Activated CD4-positive, CD25-positive, alpha-beta regulatory T cell (primary cell): ENCODE data around the gene NXPH1.

Experiments used
- DNase-seq, 4 experiments: peaks; one replicate each; lab custom pipeline; 2025; lab: John Stamatoyannopoulos, UW

The NXPH1 gene

GRCh38 chr7:8597565-8597964 lies 164.2 kb downstream of the NXPH1 start:
- no peak for DNase-seq

DNA sequence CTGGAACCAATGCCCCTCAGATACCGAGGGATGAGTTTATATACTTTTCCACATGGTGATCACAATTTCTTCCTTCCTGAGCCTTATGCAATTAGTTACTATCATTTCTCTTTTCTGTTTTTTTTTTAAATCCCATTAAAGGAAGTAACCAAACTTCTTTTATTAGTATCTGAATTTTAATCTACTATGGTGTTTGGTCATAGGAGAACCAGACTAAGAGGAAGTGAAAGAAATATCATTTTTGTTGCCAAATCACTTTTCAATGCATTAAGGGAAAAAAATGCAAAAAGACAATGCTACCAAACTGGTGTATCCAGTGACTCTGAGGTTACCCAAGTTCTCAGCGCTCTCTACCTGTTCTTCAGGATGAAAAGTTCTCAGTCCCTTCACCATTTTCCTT lies 167.7 kb downstream of the NXPH1 start:
- DNase-seq, result no peak

GRCh38 chr7:8605221-8605620 lies 171.8 kb downstream of the NXPH1 start:
- no peak for DNase-seq

- no peak for DNase-seq
Measured at GRCh38 chr7:8612584-8612983, 179.2 kb downstream of the NXPH1 start.

DNA sequence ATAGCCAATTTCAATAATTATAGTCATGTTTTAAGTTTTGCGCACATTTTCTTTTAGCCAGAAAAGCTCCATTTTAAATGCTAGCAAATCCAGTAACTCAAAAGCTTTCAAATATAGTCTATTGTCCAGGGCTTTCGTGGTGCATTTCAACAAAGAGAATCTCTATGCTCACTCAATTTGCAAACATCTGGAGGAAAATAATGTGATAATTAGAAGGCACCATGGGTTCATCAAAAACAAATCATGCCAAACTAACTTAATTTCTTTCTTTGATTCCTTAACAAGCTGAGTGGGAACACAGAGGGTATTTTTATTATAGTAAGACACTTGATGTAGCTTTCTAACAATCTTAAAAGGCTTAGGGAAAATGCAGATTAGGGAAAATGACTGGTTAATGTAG lies 179.8 kb downstream of the NXPH1 start:
- no peak for DNase-seq

DNA sequence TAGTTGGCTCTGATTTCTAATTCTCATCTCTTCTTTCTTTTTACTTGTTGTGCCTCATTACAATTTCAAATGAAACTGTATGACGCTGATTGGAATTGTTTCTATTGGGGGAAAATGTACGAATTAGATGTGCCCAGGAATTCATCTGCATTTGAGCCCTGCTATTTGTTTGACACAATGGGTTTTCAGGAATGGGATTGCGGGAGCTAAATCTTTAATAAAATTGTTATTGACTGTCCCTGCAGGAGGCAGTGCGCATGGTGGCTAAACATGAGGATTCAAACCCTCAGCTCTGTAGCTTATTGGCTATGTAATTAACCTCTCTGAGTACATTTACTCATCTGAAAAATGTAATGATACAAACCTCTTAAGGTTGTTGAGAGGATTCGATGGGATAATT lies 181.6 kb downstream of the NXPH1 start:
- no peak for DNase-seq

- no peak for DNase-seq
Measured at GRCh38 chr7:8618441-8619070, 185.1 kb downstream of the NXPH1 start.

DNA sequence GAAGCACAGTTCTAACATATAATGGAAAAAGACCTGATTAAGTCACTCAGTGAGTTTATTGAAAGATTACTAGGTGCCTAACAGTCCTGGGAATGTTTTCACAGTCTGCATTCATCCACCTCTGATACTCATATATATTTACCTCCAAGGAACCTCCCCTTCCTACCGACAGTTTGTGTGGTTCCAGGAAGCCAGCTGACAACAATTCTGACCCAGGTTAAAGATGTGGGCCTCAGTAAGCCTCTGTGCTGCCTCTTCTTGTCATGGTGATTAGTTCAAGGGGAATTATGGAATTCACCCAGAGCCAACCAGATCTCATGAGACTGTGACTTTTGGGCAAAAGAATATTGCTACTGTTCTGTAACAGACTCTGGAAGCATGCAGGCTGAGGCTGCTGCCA lies 186.8 kb downstream of the NXPH1 start:
- no peak for DNase-seq

- DNase-seq, result no peak
Measured at GRCh38 chr7:8625612-8626011, 192.2 kb downstream of the NXPH1 start.

- no peak for DNase-seq
Measured at GRCh38 chr7:8627325-8627724, 193.9 kb downstream of the NXPH1 start.

- no peak for DNase-seq
Measured at GRCh38 chr7:8628656-8629055, 195.2 kb downstream of the NXPH1 start.

GRCh38 chr7:8629504-8629903 lies 196.1 kb downstream of the NXPH1 start:
- DNase-seq, result no peak

GRCh38 chr7:8637322-8637721 lies 203.9 kb downstream of the NXPH1 start:
- DNase-seq, result no peak

DNA sequence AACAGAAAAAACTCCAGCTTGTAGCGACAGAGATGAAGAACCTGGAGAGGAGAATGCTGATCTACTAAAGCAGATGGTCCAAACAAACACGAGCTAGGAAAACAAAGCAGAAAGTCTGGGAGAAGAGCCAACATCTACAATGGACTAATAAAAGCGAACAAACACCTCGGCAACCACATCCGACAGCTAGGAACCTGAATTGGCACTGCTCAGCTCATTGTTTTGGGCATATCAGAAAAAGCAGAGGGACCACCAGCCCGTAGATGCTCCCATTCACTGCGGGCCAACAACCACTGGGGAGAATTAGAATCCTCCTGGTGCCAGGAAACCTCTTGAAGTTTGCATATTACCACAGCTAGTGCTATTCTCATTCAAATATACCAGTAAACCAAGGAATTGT lies 204.7 kb downstream of the NXPH1 start:
- no peak for DNase-seq

DNA sequence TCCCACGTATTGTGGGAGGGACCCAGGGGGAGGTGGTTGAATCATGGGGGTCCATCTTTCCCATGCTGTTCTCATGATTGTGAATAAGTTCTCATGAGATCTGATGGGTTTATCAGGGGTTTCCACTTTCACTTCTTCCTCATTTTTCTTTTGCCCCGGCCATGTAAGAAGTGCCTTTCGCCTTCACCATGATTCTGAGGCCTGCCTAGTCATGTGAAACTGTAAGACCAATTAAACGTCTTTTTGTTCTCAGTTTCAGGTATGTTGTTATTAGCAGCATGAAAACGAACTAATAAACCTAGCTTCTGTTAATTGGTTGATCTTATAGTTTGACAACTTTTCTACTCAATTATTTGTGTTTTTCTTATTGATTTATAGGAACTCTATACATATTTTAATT lies 206.3 kb downstream of the NXPH1 start:
- DNase-seq, result no peak

DNA sequence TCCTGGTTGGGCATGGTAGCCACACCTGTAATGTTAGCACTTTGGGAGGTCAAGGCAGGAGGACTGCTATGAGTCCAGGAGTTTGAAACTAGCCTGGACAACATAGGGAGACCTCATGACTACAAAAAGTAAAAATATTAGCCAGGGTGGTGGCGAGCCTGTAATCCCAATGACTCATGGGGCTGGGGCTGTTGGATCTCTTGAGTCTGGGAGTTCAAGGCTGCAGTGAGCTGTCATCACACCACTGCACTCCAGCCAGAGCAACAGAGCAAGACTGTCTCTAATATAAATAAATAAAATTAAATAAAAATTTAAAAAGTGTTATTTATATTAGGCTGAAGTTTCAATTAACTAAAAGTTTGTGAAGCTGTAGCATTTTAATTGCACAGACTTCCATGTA lies 207.3 kb downstream of the NXPH1 start:
- DNase-seq, result no peak

DNA sequence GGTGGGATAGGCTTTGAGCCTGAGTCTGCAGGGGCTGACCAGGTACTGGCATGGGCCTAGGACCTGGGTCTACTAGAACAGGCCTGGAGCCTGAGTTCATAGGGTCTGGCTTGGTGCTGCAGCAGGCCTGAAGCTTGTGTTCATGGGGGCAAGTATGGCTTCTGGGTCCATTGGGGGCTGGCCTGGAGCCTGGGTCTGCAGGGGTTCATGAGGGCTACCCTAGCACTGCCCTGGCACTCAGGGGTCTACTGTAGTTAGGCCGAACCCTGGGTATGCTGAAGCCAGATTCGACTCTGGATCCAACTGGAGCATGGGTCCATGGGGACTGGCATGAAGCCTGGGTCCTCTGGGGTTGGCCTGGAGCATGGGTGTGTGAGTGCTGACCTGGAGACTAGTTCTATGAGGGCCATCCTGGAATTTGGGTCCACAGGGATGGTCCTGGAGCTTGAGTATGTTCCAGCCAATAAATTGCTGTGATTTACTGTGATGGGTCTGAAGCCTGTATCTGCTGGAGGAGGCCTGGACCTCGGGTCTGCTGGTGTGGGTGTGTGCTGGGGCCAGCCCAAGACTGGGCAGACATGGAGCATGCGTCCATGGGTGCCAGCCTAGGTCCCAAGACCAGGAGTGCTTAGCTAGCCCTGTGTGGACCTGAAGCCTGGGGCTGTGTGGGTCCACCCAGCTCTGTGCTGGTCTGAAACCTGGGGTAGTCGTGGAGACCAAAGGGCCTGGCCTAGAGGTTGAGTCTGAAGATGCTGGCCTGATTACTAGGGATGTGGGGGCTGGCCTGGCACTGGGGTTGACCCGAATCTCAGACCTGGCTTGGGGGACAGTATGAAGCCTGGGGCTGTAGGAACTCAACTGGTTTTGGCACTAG lies 235.5 kb downstream of the NXPH1 start:
- no peak for DNase-seq

- no peak for DNase-seq
Measured at GRCh38 chr7:8669501-8669851, 236.1 kb downstream of the NXPH1 start.

- DNase-seq, result no peak
Measured at GRCh38 chr7:8684426-8684825, 251.0 kb downstream of the NXPH1 start.

DNA sequence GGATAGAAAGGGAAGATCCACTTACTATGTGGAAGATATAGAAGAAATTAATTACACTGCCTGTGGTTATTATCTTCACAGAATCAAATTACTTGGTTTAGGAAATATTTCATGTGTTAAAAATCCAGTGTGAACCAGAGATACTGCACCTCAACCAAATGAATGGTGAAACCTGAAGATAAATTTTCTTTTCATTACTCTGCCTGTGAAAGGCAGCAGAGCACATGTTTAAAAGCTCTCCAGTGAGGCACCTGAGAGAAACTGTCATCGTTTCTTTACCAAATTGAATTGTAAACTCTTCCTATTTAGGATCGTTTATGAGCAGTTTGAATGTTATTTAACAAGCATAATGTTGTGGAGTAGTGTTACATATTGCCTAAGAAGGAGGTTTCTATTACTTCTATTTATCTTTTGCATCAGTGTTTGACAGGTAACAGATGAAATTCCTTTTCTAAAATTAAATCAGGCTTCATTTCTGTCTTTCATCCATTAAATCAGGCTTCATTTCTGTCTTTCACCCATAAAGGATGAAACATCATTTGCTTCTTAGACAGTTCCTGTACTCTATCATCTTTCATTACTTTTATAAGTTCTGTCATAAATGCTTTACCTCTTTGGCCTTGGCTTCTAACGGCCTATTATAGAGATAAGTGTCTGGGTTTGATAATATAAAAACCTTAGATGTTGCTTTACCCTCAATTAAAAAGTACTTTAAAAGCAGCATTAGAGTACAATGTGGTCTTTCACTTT lies 266.6 kb downstream of the NXPH1 start:
- DNase-seq, result no peak

GRCh38 chr7:8702807-8703206 lies 269.4 kb downstream of the NXPH1 start:
- DNase-seq, result no peak

- no peak for DNase-seq
Measured at GRCh38 chr7:8710124-8710523, 276.7 kb downstream of the NXPH1 start.

DNA sequence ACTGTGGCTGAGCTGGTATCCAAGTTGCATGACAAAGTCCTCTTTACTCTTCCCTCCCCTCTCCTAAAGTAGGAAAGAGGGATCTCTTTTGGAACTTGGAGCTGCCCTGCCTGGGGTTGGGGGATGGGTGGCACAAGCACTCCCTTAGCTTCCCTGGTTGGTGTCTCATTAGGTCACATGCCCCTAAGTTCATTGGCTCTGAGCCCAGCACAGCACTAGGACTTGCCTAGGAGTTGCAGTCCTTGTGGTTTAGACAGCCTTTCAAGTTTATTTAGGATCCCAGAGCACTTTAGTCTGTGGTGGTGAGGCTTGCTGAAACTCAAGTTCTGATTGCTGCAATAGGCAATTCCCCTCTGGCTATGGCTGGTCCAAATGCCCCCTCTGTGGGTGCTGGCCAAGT lies 281.4 kb downstream of the NXPH1 start:
- DNase-seq, result no peak
